Activated gamma-delta T cell treated with Interleukin-2 at 50 U/mL for 16 hours (primary cell): ENCODE results near the gene FEM1C.

Experiments used
- DNase-seq: peaks from one replicate; pipeline ENCODE4 v3.0.0-alpha.2; 2020

The FEM1C gene

GRCh38 chr5:115544436-115545350, at the start of gene FEM1C:
Gene FEM1C, minus strand, starts transcription at chr5:115544775. Its CDS starts 1,282 bp downstream, at chr5:115543493.
- peak; percentile 98 for DNase-seq

- no peak for DNase-seq
Observed at GRCh38 chr5:115589043-115589442, 44.5 kb upstream of the FEM1C start.

- no peak for DNase-seq
Observed at GRCh38 chr5:115588640-115589039, 44.1 kb upstream of the FEM1C start.

- DNase-seq, result no peak
Observed at GRCh38 chr5:115586525-115587146, 42.1 kb upstream of the FEM1C start.

- DNase-seq, result no peak
Observed at GRCh38 chr5:115585265-115585664, 40.7 kb upstream of the FEM1C start.

GRCh38 chr5:115584501-115584900, 39.9 kb upstream of the FEM1C start:
- DNase-seq, result no peak

GRCh38 chr5:115583474-115583873, 38.9 kb upstream of the FEM1C start:
- no peak for DNase-seq

GRCh38 chr5:115580941-115581340, 36.4 kb upstream of the FEM1C start:
- DNase-seq, result no peak

GRCh38 chr5:115579747-115580173, 35.2 kb upstream of the FEM1C start:
- DNase-seq, result no peak

GRCh38 chr5:115579216-115579615, 34.6 kb upstream of the FEM1C start:
- no peak for DNase-seq

- DNase-seq, result no peak
Observed at GRCh38 chr5:115578657-115579056, 34.1 kb upstream of the FEM1C start.

GRCh38 chr5:115577741-115578140, 33.2 kb upstream of the FEM1C start:
- DNase-seq, result no peak

- DNase-seq, result no peak
Observed at GRCh38 chr5:115577329-115577728, 32.8 kb upstream of the FEM1C start.

GRCh38 chr5:115575167-115576070, 30.8 kb upstream of the FEM1C start:
- no peak for DNase-seq

GRCh38 chr5:115573133-115573532, 28.6 kb upstream of the FEM1C start:
- DNase-seq, result no peak

GRCh38 chr5:115571441-115571878, 26.9 kb upstream of the FEM1C start:
- DNase-seq, result no peak

GRCh38 chr5:115568668-115569067, 24.1 kb upstream of the FEM1C start:
- DNase-seq, result no peak

- no peak for DNase-seq
Observed at GRCh38 chr5:115565233-115565632, 20.7 kb upstream of the FEM1C start.

- DNase-seq, result no peak
Observed at GRCh38 chr5:115561176-115561575, 16.6 kb upstream of the FEM1C start.

- DNase-seq, result no peak
Observed at GRCh38 chr5:115559524-115559923, 14.9 kb upstream of the FEM1C start.

- no peak for DNase-seq
Observed at GRCh38 chr5:115558388-115558956, 13.9 kb upstream of the FEM1C start.

- DNase-seq, result no peak
Observed at GRCh38 chr5:115557667-115558387, 13.3 kb upstream of the FEM1C start.
